ENCODE results near the gene MKLN1.

The MKLN1 gene

GRCh38 chr7:131525820-131526219 lies 198.1 kb downstream of the MKLN1 start:
- H3K36me3 ChIP-seq (ENCODE audit: low read length), result no peaks in the 10 kb centered on the region
- no peak overlapping the region for H3K27ac ChIP-seq (ENCODE audit: low read depth, low read length)
- no peaks in the 10 kb centered on the region for H4K20me1 ChIP-seq (ENCODE audit: low read depth, low read length)
- no peak overlapping the region for H3K4me3 ChIP-seq (ENCODE audit: insufficient read depth, low read length, poor library complexity, severe bottlenecking)
- no peak overlapping the region for H3K9ac ChIP-seq (ENCODE audit: low read length)
- no peaks in the 10 kb centered on the region for H3K27me3 ChIP-seq (ENCODE audit: low read length)
- no peaks in the 10 kb centered on the region for H3K9me2 ChIP-seq (replicated peaks; ENCODE audit: insufficient read depth, low read length)
- no peaks in the 10 kb centered on the region for H3F3A ChIP-seq (ENCODE audit: insufficient read depth)
- no peaks in the 10 kb centered on the region for H3K9me3 ChIP-seq (ENCODE audit: insufficient read depth, low read length)
- H3K79me2 ChIP-seq (ENCODE audit: insufficient read depth, low read length), result no peaks in the 10 kb centered on the region
- TF ChIP-seq CTCF (IDR thresholded peaks at IDR 0.05; ENCODE audit: insufficient read depth, low read length, poor library complexity, severe bottlenecking), result no peak
- no peak overlapping the region for H2AFZ ChIP-seq (ENCODE audit: low read depth, low read length, severe bottlenecking)
- H3K4me2 ChIP-seq (ENCODE audit: low read depth, low read length, poor library complexity, severe bottlenecking), result no peak overlapping the region

GRCh38 chr7:131527456-131527855 lies 199.8 kb downstream of the MKLN1 start:
- H3K9ac ChIP-seq (ENCODE audit: low read length), result no peak overlapping the region
- no peak overlapping the region for H3K4me2 ChIP-seq (ENCODE audit: low read depth, low read length, poor library complexity, severe bottlenecking)
- no peaks in the 10 kb centered on the region for H3K9me3 ChIP-seq (ENCODE audit: insufficient read depth, low read length)
- no peak for TF ChIP-seq CTCF (IDR thresholded peaks at IDR 0.05; ENCODE audit: insufficient read depth, low read length, poor library complexity, severe bottlenecking)
- no peak for TF ChIP-seq EZH2phosphoT487 (conservative IDR thresholded peaks at IDR 0.05; ENCODE audit: low read length)
- no peaks in the 10 kb centered on the region for H3K9me2 ChIP-seq (replicated peaks; ENCODE audit: insufficient read depth, low read length)
- H3K79me2 ChIP-seq (ENCODE audit: insufficient read depth, low read length), result no peaks in the 10 kb centered on the region
- no peak overlapping the region for H2AFZ ChIP-seq (ENCODE audit: low read depth, low read length, severe bottlenecking)
- H3K27ac ChIP-seq (ENCODE audit: low read depth, low read length), result no peak overlapping the region
- no peaks in the 10 kb centered on the region for H3K36me3 ChIP-seq (ENCODE audit: low read length)
- H3K27me3 ChIP-seq (ENCODE audit: low read length), result no peaks in the 10 kb centered on the region
- no peaks in the 10 kb centered on the region for H4K20me1 ChIP-seq (ENCODE audit: low read depth, low read length)
- H3F3A ChIP-seq (ENCODE audit: insufficient read depth), result no peaks in the 10 kb centered on the region
- H3K4me3 ChIP-seq (ENCODE audit: insufficient read depth, low read length, poor library complexity, severe bottlenecking), result no peak overlapping the region

GRCh38 chr7:131529179-131529578 lies 201.5 kb downstream of the MKLN1 start:
- H3K27me3 ChIP-seq (ENCODE audit: low read length), result no peaks in the 10 kb centered on the region
- H3F3A ChIP-seq (ENCODE audit: insufficient read depth), result no peaks in the 10 kb centered on the region
- H3K9me2 ChIP-seq (replicated peaks; ENCODE audit: insufficient read depth, low read length), result no peaks in the 10 kb centered on the region
- H3K9ac ChIP-seq (ENCODE audit: low read length), result no peak overlapping the region
- H3K4me2 ChIP-seq (ENCODE audit: low read depth, low read length, poor library complexity, severe bottlenecking), result no peak overlapping the region
- H3K36me3 ChIP-seq (ENCODE audit: low read length), result no peaks in the 10 kb centered on the region
- no peak overlapping the region for H2AFZ ChIP-seq (ENCODE audit: low read depth, low read length, severe bottlenecking)
- no peak overlapping the region for H3K4me3 ChIP-seq (ENCODE audit: insufficient read depth, low read length, poor library complexity, severe bottlenecking)
- no peaks in the 10 kb centered on the region for H3K79me2 ChIP-seq (ENCODE audit: insufficient read depth, low read length)
- H4K20me1 ChIP-seq (ENCODE audit: low read depth, low read length), result no peaks in the 10 kb centered on the region
- TF ChIP-seq EZH2phosphoT487 (conservative IDR thresholded peaks at IDR 0.05; ENCODE audit: low read length) (no peak), CTCF (IDR thresholded peaks at IDR 0.05; ENCODE audit: insufficient read depth, low read length, poor library complexity, severe bottlenecking) (no peak)
- no peak overlapping the region for H3K27ac ChIP-seq (ENCODE audit: low read depth, low read length)
- no peaks in the 10 kb centered on the region for H3K9me3 ChIP-seq (ENCODE audit: insufficient read depth, low read length)

- H3K4me2 ChIP-seq (ENCODE audit: low read depth, low read length, poor library complexity, severe bottlenecking), result no peak overlapping the region
- no peak overlapping the region for H3K9ac ChIP-seq (ENCODE audit: low read length)
- H2AFZ ChIP-seq (ENCODE audit: low read depth, low read length, severe bottlenecking), result no peak overlapping the region
- H3K27me3 ChIP-seq (ENCODE audit: low read length), result no peaks in the 10 kb centered on the region
- H3K36me3 ChIP-seq (ENCODE audit: low read length), result no peaks in the 10 kb centered on the region
- no peaks in the 10 kb centered on the region for H4K20me1 ChIP-seq (ENCODE audit: low read depth, low read length)
- no peaks in the 10 kb centered on the region for H3K9me3 ChIP-seq (ENCODE audit: insufficient read depth, low read length)
- no peak overlapping the region for H3K27ac ChIP-seq (ENCODE audit: low read depth, low read length)
- TF ChIP-seq EZH2phosphoT487 (conservative IDR thresholded peaks at IDR 0.05; ENCODE audit: low read length) (no peak), CTCF (IDR thresholded peaks at IDR 0.05; ENCODE audit: insufficient read depth, low read length, poor library complexity, severe bottlenecking) (no peak)
- H3F3A ChIP-seq (ENCODE audit: insufficient read depth), result no peaks in the 10 kb centered on the region
- H3K79me2 ChIP-seq (ENCODE audit: insufficient read depth, low read length), result no peaks in the 10 kb centered on the region
- no peak overlapping the region for H3K4me3 ChIP-seq (ENCODE audit: insufficient read depth, low read length, poor library complexity, severe bottlenecking)
- H3K9me2 ChIP-seq (replicated peaks; ENCODE audit: insufficient read depth, low read length), result no peaks in the 10 kb centered on the region
Observed at GRCh38 chr7:131529617-131530016, 201.9 kb downstream of the MKLN1 start.

All from SU-DHL-6 (cell line).